SK-N-SH (cell line): ENCODE results near the gene SND1. TPM values are rescaled to one million over a fixed set of nuclear protein-coding genes. Genes with fewer than 3 reads are reported as not detected.
A peak's percentile ranks its signal among the peaks of the same experiment; 100 is the strongest.

Experiments
- CTCF ChIA-PET: fragments of 300-600, 350-600 bp; formaldehyde crosslinking; extraction: SDS; loops from one replicate; lab custom pipeline; 2021; lab: Yijun Ruan, JAX
- POLR2A ChIA-PET: fragments of 350-600 bp; sonication (Branson Sonifier 250); formaldehyde crosslinking; extraction: SDS; loops from one replicate; lab custom pipeline; 2020; ENCODE audit warnings: antibody characterized with exemption, inconsistent platforms; lab: Yijun Ruan, JAX
- DNase-seq: peaks from one replicate; pipeline ENCODE4 v3.0.0; 2012
- H2AFZ ChIP-seq: fragments of 200-600 bp; sonication (generic); 2 replicates; pipeline ENCODE4 v1.8.1; 2016; ENCODE audit warnings: antibody characterized with exemption, mild to moderate bottlenecking, low read depth
- H3F3A ChIP-seq: fragments of 200-600 bp; sonication (generic); replicated peaks from 2 replicates; pipeline ENCODE3; 2016; ENCODE audit warnings: antibody characterized with exemption, mild to moderate bottlenecking; ENCODE audit not compliant: insufficient read depth
- H3K27ac ChIP-seq, 2 experiments: fragments of 200-500 bp in 1 of 2; fragments of 200-600 bp in 1 of 2; sonication (Bioruptor generic) in 1 of 2; sonication (generic), shearing (Covaris generic) in 1 of 2; 2 replicates each; pipeline versions ENCODE4 v1.5.1 to v1.6.1; 2014 to 2016; ENCODE audit warnings: low read depth in 2 of 2, inconsistent platforms in 1 of 2, low read length in 1 of 2, mild to moderate bottlenecking in 1 of 2, mixed read lengths in 1 of 2
- H3K27me3 ChIP-seq: fragments of 200-600 bp; sonication (generic), shearing (Covaris generic); 2 replicates; pipeline ENCODE4 v1.6.1; 2016; ENCODE audit warnings: mixed run types; ENCODE audit not compliant: insufficient read depth
- H3K36me3 ChIP-seq, 2 experiments: fragments of 200-500 bp in 1 of 2; fragments of 200-600 bp in 1 of 2; sonication (Bioruptor generic) in 1 of 2; sonication (generic) in 1 of 2; replicated peaks in 1 of 2; 2 replicates each; pipeline versions ENCODE3 to v1.5.1; 2014 to 2016; ENCODE audit warnings: low read length in 1 of 2, mild to moderate bottlenecking in 1 of 2; ENCODE audit not compliant: insufficient read depth in 2 of 2, control insufficient read depth in 1 of 2
- H3K4me1 ChIP-seq, 2 experiments: fragments of 200-500 bp in 1 of 2; fragments of 200-600 bp in 1 of 2; sonication (Bioruptor generic) in 1 of 2; sonication (generic), shearing (Covaris generic) in 1 of 2; 2 replicates each; pipeline versions ENCODE4 v1.5.1 to v1.6.1; 2014 to 2016; ENCODE audit warnings: low read depth in 1 of 2, low read length in 1 of 2, mixed run types in 1 of 2; ENCODE audit not compliant: insufficient read depth in 2 of 2, control insufficient read depth in 1 of 2
- H3K4me2 ChIP-seq: fragments of 200-600 bp; sonication (generic), shearing (Covaris generic); 2 replicates; pipeline ENCODE4 v1.6.1; 2017; ENCODE audit warnings: mixed run types
- H3K4me3 ChIP-seq, 2 experiments: fragments of 200-500 bp in 1 of 2; fragments of 200-600 bp in 1 of 2; sonication (Bioruptor generic) in 1 of 2; sonication (generic), shearing (Covaris generic) in 1 of 2; 2 replicates each; pipeline versions ENCODE4 v1.5.1 to v1.8.1; 2014 to 2016; ENCODE audit warnings: low read depth in 2 of 2, inconsistent platforms in 1 of 2, low read length in 1 of 2, mild to moderate bottlenecking in 1 of 2, mixed read lengths in 1 of 2, moderate library complexity in 1 of 2
- H3K79me2 ChIP-seq: fragments of 200-600 bp; sonication (generic); 2 replicates; pipeline ENCODE4 v1.8.1; 2017; ENCODE audit warnings: mild to moderate bottlenecking; ENCODE audit not compliant: insufficient read depth
- H3K9ac ChIP-seq: fragments of 200-600 bp; sonication (generic); 2 replicates; pipeline ENCODE4 v1.6.1; 2017; ENCODE audit warnings: mixed run types
- H3K9me2 ChIP-seq: fragments of 200-600 bp; sonication (generic); 2 replicates; pipeline ENCODE4 v1.6.1; 2017; ENCODE audit warnings: mixed run types
- H3K9me3 ChIP-seq: fragments of 200-600 bp; sonication (generic); 2 replicates; pipeline ENCODE4 v1.6.1; 2017; ENCODE audit warnings: mixed run types, mild to moderate bottlenecking, moderate library complexity
- H4K20me1 ChIP-seq: fragments of 200-600 bp; sonication (generic); 2 replicates; pipeline ENCODE4 v1.6.1; 2017; ENCODE audit warnings: mild to moderate bottlenecking, mixed run types; ENCODE audit not compliant: insufficient read depth
- ELF1 ChIP-seq: IDR thresholded peaks from 2 replicates; pipeline ENCODE4 v1.4.0; 2012
- FOSL2 ChIP-seq: IDR thresholded peaks from 2 replicates; pipeline ENCODE4 v1.4.0; 2012; ENCODE audit warnings: low read depth, mild to moderate bottlenecking, moderate library complexity, borderline replicate concordance
- FOXM1 ChIP-seq: IDR thresholded peaks from 2 replicates; pipeline ENCODE4 v1.4.0; 2012; ENCODE audit warnings: low read depth, mild to moderate bottlenecking
- MXI1 ChIP-seq: IDR thresholded peaks from 2 replicates; pipeline ENCODE4 v1.6.1; 2012; ENCODE audit warnings: mild to moderate bottlenecking, low read depth, low read length, improper control_type of control experiment
- NRF1 ChIP-seq: IDR thresholded peaks from 2 replicates; pipeline ENCODE4 v1.6.1; 2012; ENCODE audit warnings: low read depth, mild to moderate bottlenecking, low read length
- POLR2AphosphoS5 ChIP-seq: IDR thresholded peaks from 2 replicates; pipeline ENCODE4 v1.6.1; 2012; ENCODE audit warnings: low read depth, low read length
- RAD21 ChIP-seq: IDR thresholded peaks from 2 replicates; pipeline ENCODE4 v1.6.1; 2012; ENCODE audit warnings: mild to moderate bottlenecking, low read length
- WGBS: methylation state at CpG from one replicate; pipeline ENCODE4 v1.1.6; 2017; ENCODE audit warnings: low lambda C conversion rate; 5-methylcytosine and 5-hydroxymethylcytosine counted together
- polyA plus RNA-seq, 3 experiments: library from polyadenylated mRNA; depleted of rRNA; stranded (reverse); fragments of >200 nt; gene quantifications; 2 replicates each; pipeline ENCODE4 v1.2.3, GENCODE V29; 2012
- TF ChIP-seq, protein P1 (sequence below): IDR thresholded peaks from 2 replicates; pipeline ENCODE4 v1.4.0; 2012; ENCODE audit warnings: low read depth, borderline replicate concordance
- TF ChIP-seq, protein P2 (sequence below): fragments of 150-350 bp; IDR thresholded peaks from 2 replicates; pipeline ENCODE4 v1.6.1; 2017; ENCODE audit warnings: antibody characterized with exemption, low read length, low read depth, borderline replicate concordance

Gene SND1
- polyA plus RNA-seq, 1 of the 3 experiments (the other 2 are of a cell fraction), result 165 TPM

DNA sequence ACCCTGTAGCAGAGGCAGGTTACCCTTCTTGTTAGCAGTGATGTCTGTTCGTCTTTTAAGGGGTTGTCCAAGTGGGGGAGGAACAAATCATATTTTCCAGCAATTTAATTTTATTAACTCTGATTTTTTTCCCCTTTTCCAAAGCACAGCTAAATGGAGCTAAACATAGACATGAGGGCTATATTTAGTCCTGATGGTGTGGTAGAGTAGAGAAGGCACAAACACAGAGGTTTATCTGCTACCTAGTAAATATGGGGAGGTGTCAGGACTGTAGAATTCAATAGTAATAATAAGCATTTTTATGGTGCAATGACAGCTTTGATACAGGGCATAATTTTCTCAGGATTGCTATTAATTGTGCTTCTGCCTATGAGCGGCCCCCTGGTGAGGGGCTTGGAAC is 356.8 kb downstream of the SND1 start:
- Histone ChIP-seq H3F3A (no peaks in the 10 kb centered on the region), H3K9me3 (no peaks in the 10 kb centered on the region), H3K36me3 (peaks cover 4 to 31% of the 10 kb centered on the region in 2 experiments), H3K9me2 (no peaks in the 10 kb centered on the region), H3K4me2 (no peak overlapping the region), H2AFZ (no peak overlapping the region), H4K20me1 (peaks cover 3% of the 10 kb centered on the region; the same call in 1 of the 2 replicates), H3K79me2 (peaks cover 6% of the 10 kb centered on the region; the same call in 1 of the 2 replicates), H3K4me3 (no peak overlapping the region), H3K27me3 (no peaks in the 10 kb centered on the region), H3K9ac (no peak overlapping the region), H3K4me1 (peaks cover 0 to 13% of the 10 kb centered on the region in 2 experiments; a peak in 1 of 4 replicates), H3K27ac (no peak overlapping the region)
- no peak for DNase-seq
- WGBS, result 92% methylated on average over 2 of the region's 2 CpGs
- CTCF ChIA-PET, result interaction anchor here (0.9 to 3.6 kb wide), 6 partner anchors 9 to 301 kb away, joined by 3 to 16 read pairs (median 4); no protein-coding TSS in a partner anchor
- TF ChIP-seq ELF1 (no peak), NRF1 (no peak), POLR2AphosphoS5 (no peak), FOXM1 (no peak), FOSL2 (no peak)
- TF ChIP-seq, protein P1, sequence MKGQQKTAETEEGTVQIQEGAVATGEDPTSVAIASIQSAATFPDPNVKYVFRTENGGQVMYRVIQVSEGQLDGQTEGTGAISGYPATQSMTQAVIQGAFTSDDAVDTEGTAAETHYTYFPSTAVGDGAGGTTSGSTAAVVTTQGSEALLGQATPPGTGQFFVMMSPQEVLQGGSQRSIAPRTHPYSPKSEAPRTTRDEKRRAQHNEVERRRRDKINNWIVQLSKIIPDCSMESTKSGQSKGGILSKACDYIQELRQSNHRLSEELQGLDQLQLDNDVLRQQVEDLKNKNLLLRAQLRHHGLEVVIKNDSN, result no peak
- TF ChIP-seq, protein P2, sequence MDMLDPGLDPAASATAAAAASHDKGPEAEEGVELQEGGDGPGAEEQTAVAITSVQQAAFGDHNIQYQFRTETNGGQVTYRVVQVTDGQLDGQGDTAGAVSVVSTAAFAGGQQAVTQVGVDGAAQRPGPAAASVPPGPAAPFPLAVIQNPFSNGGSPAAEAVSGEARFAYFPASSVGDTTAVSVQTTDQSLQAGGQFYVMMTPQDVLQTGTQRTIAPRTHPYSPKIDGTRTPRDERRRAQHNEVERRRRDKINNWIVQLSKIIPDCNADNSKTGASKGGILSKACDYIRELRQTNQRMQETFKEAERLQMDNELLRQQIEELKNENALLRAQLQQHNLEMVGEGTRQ, result no peak
- POLR2A ChIA-PET, result interaction anchor here (0.8 kb wide), 1 partner anchor 13 kb away, joined by 5 read pairs; no protein-coding TSS in a partner anchor

DNA sequence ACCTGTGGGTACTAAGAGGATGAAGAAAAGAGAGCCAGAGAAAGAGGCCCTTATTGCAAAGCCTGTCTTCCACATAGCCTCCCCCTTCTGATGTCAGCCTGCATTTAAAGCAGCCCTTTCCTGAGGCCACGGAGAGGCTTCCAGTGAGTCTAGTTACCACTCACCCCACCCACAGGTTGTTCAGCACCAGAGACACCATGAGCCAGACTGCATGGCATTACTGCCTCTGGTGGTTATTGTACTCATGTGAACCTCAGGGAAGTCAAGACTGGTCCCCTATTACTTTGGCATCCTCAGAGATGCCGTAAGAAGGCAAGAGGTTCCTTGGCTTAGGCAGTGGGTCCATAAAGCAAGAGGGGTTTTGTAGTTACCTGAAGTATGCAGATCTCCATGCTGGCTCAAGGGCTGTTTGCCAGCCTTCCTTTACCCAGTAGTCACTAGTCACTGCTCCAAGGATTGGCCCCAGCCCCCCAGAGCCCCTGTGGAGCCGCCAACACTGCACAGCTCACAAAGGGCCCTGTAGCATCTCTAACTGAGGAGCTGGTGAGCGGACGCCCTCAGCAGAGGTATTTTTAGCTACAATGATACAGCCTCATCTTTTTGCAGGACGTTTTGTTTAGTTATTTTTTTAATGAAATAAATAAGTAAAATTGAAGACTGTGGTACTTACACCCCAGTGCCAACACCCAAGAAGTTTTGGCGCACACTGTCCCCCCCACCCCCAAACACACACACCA is 358.6 kb downstream of the SND1 start:
- 89% methylated on average over 7 of the region's 7 CpGs for WGBS
- Histone ChIP-seq H3F3A (no peaks in the 10 kb centered on the region), H3K9ac (no peak overlapping the region), H3K27me3 (no peaks in the 10 kb centered on the region), H3K9me3 (no peaks in the 10 kb centered on the region), H3K9me2 (no peaks in the 10 kb centered on the region), H3K36me3 (peaks cover 11 to 40% of the 10 kb centered on the region in 2 experiments), H3K27ac (no peak overlapping the region), H3K4me1 (peaks cover 0 to 18% of the 10 kb centered on the region in 2 experiments; a peak in 1 of 4 replicates), H4K20me1 (peaks cover 3% of the 10 kb centered on the region; the same call in 1 of the 2 replicates), H2AFZ (no peak overlapping the region), H3K4me3 (no peak overlapping the region), H3K79me2 (peaks cover 6% of the 10 kb centered on the region; the same call in 1 of the 2 replicates), H3K4me2 (no peak overlapping the region)
- CTCF ChIA-PET, result interaction anchor here (0.9 to 3.6 kb wide), 8 partner anchors 9 to 302 kb away, joined by 3 to 16 read pairs (median 4); no protein-coding TSS in a partner anchor
- no peak for DNase-seq
- POLR2A ChIA-PET, result no interaction called here
- TF ChIP-seq MXI1, result no peak
- TF ChIP-seq RAD21, result peak; percentile 37
